OCI-LY3 (cell line): Measurements from ENCODE around the gene NFIA.

ENCODE experiments used
- H2AFZ ChIP-seq: fragments of 200-600, 300-600 bp; shearing (Covaris generic); 2 replicates; pipeline ENCODE4 v1.6.0; 2014; ENCODE audit warnings: antibody characterized with exemption, low read depth, low read length
- H3K27ac ChIP-seq: fragments of 200-600, 300-600 bp; sonication (generic); 2 replicates; pipeline ENCODE4 v1.5.1; 2014; ENCODE audit warnings: mild to moderate bottlenecking, low read length, moderate library complexity, mixed read lengths
- H3K27me3 ChIP-seq: fragments of 200-600, 300-600 bp; sonication (generic); 2 replicates; pipeline ENCODE4 v1.6.1; 2014; ENCODE audit warnings: low read depth, low read length, mixed read lengths
- H3K36me3 ChIP-seq: fragments of 200-600, 300-600 bp; sonication (generic); replicated peaks from 2 replicates; pipeline ENCODE3; 2014; ENCODE audit warnings: low read depth, low read length, mixed read lengths
- H3K4me1 ChIP-seq: fragments of 300-600, 200-600 bp; sonication (generic); 2 replicates; pipeline ENCODE4 v1.6.1; 2014; ENCODE audit warnings: low read length, mixed read lengths
- H3K4me2 ChIP-seq: fragments of 200-600, 300-600 bp; sonication (generic); 2 replicates; pipeline ENCODE4 v1.6.1; 2014; ENCODE audit warnings: low read length, mixed read lengths
- H3K4me3 ChIP-seq: fragments of 300-600, 200-600 bp; sonication (generic); 2 replicates; pipeline ENCODE4 v1.5.1; 2014; ENCODE audit warnings: antibody characterized with exemption, mild to moderate bottlenecking, low read length, moderate library complexity
- H3K79me2 ChIP-seq: fragments of 300-600, 200-600 bp; shearing (Covaris generic); 2 replicates; pipeline ENCODE4 v1.6.1; 2014; ENCODE audit warnings: mild to moderate bottlenecking, low read length, mixed read lengths
- H3K9ac ChIP-seq: fragments of 300-600, 200-600 bp; shearing (Covaris generic); 2 replicates; pipeline ENCODE4 v1.6.0; 2014; ENCODE audit warnings: mild to moderate bottlenecking, low read length, moderate library complexity
- H3K9me3 ChIP-seq: fragments of 200-600, 300-600 bp; shearing (Covaris generic); 2 replicates; pipeline ENCODE4 v1.6.1; 2014; ENCODE audit warnings: low read length, mixed read lengths; ENCODE audit not compliant: insufficient read depth
- H4K20me1 ChIP-seq: fragments of 200-600, 300-600 bp; sonication (generic); 2 replicates; pipeline ENCODE4 v1.6.1; 2016; ENCODE audit warnings: low read length, mixed read lengths; ENCODE audit not compliant: insufficient read depth
- CTCF ChIP-seq: fragments of 200-600, 300-600 bp; sonication (generic); IDR thresholded peaks from 2 replicates; pipeline ENCODE4 v1.5.1; 2014; ENCODE audit warnings: antibody characterized with exemption, low read length, low read depth
- EZH2phosphoT487 ChIP-seq: fragments of 200-600 bp; shearing (Covaris generic); IDR thresholded peaks from 2 replicates; pipeline ENCODE4 v1.6.1; 2018; ENCODE audit warnings: antibody characterized with exemption, mixed run types, low read depth

The NFIA gene

GRCh38 chr1:61141288-61142042 lies 59.1 kb downstream of the NFIA start:
- Histone ChIP-seq H3K4me3 (no peak overlapping the region), H3K4me2 (no peak overlapping the region), H4K20me1 (no peaks in the 10 kb centered on the region), H3K27ac (no peak overlapping the region), H3K9me3 (no peaks in the 10 kb centered on the region), H3K9ac (no peak overlapping the region), H3K36me3 (no peaks in the 10 kb centered on the region), H2AFZ (no peak overlapping the region), H3K4me1 (no peaks in the 10 kb centered on the region), H3K79me2 (no peaks in the 10 kb centered on the region), H3K27me3 (no peaks in the 10 kb centered on the region)
- TF ChIP-seq CTCF, result no peak
- no peak for TF ChIP-seq EZH2phosphoT487

DNA sequence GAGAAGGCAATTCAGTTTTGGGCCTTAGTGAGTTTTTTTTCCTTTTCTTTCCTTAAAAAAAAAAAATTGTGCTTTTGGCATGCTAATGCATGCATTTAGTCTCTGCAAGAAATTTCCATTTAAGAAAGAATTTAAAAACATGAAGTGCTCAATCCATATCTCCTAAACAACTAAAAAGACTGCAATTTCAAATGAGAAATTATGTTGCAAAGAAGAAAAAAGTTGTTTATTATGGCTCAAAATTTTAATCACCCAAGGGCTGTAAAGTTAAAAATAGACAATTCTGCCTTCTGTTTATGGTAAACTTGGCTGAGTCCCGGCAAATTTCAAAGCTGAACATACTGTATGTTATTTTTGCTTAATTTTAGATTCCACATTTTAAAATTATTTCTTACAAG lies 59.7 kb downstream of the NFIA start:
- Histone ChIP-seq H3K4me1 (no peaks in the 10 kb centered on the region), H3K4me3 (no peak overlapping the region), H3K9me3 (no peaks in the 10 kb centered on the region), H3K9ac (no peak overlapping the region), H3K79me2 (no peaks in the 10 kb centered on the region), H3K27me3 (no peaks in the 10 kb centered on the region), H2AFZ (no peak overlapping the region), H4K20me1 (no peaks in the 10 kb centered on the region), H3K36me3 (no peaks in the 10 kb centered on the region), H3K4me2 (no peak overlapping the region), H3K27ac (no peak overlapping the region)
- TF ChIP-seq EZH2phosphoT487, result no peak
- TF ChIP-seq CTCF, result no peak

DNA sequence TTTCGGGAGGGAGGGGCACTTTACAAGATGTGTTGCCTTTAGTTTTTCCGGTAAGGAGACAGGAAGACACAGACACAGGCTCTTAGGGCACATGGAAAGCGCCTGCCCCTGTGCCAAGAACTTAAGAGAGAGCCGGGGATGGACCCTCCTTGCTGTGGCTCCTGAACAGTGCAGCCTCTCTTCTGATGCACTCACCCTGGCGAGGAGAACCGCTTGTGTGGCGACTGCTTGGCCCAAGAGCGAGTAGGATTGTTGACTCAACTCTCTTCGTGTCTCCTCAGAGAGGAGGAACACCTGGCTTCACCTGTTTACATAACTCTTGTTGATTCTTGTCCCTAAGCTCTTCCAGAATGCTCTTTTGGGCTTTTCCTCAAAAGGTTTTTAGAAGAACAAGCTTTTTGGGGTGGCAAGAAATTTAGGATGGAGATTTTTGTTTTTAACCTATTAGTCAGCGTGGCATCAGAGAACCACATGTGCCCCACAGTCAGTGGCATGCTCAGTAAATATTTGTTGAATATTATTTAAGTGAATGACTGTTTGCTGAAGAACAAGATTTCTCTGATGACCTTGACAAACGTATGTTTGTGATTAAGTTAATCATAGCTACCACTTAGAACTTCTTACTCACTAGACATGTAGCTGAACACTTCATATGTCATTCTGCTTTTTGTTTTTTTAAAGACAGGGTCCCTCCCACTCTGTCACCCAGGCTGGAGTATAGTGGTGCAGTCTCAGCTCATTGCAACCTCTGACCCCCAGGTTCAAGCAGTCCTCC lies 60.6 kb downstream of the NFIA start:
- Histone ChIP-seq H3K9ac (no peak overlapping the region), H3K4me1 (no peaks in the 10 kb centered on the region), H4K20me1 (no peaks in the 10 kb centered on the region), H3K36me3 (no peaks in the 10 kb centered on the region), H3K27me3 (no peaks in the 10 kb centered on the region), H3K79me2 (no peaks in the 10 kb centered on the region), H3K4me3 (no peak overlapping the region), H3K27ac (no peak overlapping the region), H3K9me3 (no peaks in the 10 kb centered on the region), H3K4me2 (no peak overlapping the region), H2AFZ (no peak overlapping the region)
- no peak for TF ChIP-seq CTCF
- no peak for TF ChIP-seq EZH2phosphoT487

GRCh38 chr1:61143821-61144424 lies 61.6 kb downstream of the NFIA start:
- Histone ChIP-seq H3K9me3 (no peaks in the 10 kb centered on the region), H3K4me3 (no peak overlapping the region), H4K20me1 (no peaks in the 10 kb centered on the region), H3K4me1 (no peaks in the 10 kb centered on the region), H3K4me2 (no peak overlapping the region), H3K27ac (no peak overlapping the region), H3K9ac (no peak overlapping the region), H3K79me2 (no peaks in the 10 kb centered on the region), H3K27me3 (no peaks in the 10 kb centered on the region), H2AFZ (no peak overlapping the region), H3K36me3 (no peaks in the 10 kb centered on the region)
- TF ChIP-seq EZH2phosphoT487 (no peak), CTCF (no peak)
